Measurements from ENCODE around the gene EPS8. TPM values are rescaled to one million over a fixed set of nuclear protein-coding genes. Genes with fewer than 3 reads are reported as not detected.

Gene EPS8
- total RNA-seq, 4 donors from 2014 or later: 93.7 to 173 (median 109) TPM

DNA sequence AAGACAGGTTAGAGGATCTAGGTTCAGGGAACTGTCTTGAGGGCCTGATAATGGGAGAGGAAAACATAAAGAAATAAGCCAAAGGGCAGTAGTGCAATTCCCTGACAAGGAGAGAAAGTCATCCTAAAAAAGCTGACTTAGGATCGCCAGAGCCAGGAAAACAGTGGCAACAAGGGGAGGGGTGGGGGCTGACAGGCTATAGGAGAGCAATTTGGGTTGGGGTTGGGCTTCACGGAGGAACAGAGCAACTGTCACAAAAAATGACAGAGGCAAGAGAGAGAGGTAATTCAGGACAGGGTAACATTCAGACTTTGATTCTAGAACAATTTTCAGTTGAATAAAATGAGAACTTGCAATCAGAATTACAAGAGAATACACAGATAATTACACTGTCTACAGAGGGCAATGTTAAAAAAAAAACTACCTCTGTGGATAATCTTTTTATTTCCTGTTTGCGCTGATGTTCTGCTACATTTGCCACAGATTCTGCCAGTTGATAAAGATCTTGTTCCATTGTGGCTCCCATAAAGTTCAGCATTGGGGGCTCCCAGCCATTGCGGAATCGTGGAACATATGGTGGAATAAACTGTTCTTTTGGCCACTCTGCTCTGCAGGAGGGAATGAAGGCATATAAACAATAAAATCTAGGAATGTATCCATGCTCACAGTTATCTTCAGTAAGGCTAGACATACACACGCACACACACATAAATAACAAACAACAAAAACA, 138.6 kb downstream of the EPS8 start:
- H3K36me3 ChIP-seq: no peaks in the 10 kb centered on the region
- intact Hi-C loops (cut with DNase I; ENCODE audit: low total_unique reads): no loop called here
- no peak overlapping the region for H3K4me3 ChIP-seq
- H3K27me3 ChIP-seq: no peaks in the 10 kb centered on the region
- H3K9me3 ChIP-seq: no peaks in the 10 kb centered on the region
- TF ChIP-seq, protein P1, sequence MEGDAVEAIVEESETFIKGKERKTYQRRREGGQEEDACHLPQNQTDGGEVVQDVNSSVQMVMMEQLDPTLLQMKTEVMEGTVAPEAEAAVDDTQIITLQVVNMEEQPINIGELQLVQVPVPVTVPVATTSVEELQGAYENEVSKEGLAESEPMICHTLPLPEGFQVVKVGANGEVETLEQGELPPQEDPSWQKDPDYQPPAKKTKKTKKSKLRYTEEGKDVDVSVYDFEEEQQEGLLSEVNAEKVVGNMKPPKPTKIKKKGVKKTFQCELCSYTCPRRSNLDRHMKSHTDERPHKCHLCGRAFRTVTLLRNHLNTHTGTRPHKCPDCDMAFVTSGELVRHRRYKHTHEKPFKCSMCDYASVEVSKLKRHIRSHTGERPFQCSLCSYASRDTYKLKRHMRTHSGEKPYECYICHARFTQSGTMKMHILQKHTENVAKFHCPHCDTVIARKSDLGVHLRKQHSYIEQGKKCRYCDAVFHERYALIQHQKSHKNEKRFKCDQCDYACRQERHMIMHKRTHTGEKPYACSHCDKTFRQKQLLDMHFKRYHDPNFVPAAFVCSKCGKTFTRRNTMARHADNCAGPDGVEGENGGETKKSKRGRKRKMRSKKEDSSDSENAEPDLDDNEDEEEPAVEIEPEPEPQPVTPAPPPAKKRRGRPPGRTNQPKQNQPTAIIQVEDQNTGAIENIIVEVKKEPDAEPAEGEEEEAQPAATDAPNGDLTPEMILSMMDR (IDR thresholded peaks at IDR 0.05): no peak
- TF ChIP-seq POLR2A (IDR thresholded peaks at IDR 0.05): no peak
- H3K4me1 ChIP-seq: no peaks in the 10 kb centered on the region
- peak overlapping the region; percentile 56 to 72 for H3K27ac ChIP-seq
- DNase-seq: no peak

DNA sequence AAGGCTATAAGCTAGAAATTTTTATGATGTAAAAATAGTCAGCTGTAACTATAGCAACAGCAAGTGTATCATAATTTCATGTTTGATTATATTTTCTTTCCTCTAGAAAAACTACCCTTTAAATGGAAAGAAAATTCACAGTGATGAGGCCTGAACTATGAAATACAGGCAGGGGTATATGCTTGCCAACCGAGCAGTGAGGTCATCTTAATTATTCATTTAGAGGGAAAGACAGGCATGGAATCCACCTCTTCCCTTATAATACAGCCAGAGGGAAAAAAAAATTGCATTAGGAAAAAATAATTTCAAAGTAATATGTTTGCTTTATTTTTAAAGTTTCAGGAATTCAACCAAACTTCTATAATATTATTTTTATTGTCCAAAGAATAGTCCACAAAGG, 139.8 kb downstream of the EPS8 start:
- Histone ChIP-seq H3K27ac (peak overlapping the region; percentile 46 to 72), H3K4me3 (no peak overlapping the region)
- DNase-seq: no peak

DNA sequence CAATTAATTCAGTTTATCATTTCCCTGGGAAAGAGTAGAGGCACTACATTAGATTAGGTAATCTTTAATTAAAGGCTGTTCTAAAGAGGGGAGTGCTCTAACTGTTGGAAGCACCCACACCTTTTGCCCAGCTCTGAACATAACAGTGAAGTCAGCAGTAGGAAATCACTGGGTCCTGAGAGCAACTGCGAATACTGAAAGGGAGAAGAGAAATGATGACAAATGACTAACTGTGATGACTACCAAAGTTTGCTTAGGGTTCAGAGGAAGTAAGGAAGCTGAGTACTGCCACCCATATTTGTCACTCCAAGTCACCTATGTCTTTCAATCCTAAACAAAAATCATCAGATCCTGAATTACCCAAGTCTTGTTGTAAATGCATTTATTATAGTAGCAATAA, 140.6 kb downstream of the EPS8 start:
- peak overlapping the region; percentile 46 to 72 for H3K27ac ChIP-seq
- TF ChIP-seq, protein P1 (IDR thresholded peaks at IDR 0.05): no peak
- no peak for TF ChIP-seq POLR2A (IDR thresholded peaks at IDR 0.05)
- H3K9me3 ChIP-seq: no peaks in the 10 kb centered on the region
- no peaks in the 10 kb centered on the region for H3K27me3 ChIP-seq
- no peak overlapping the region for H3K4me3 ChIP-seq
- intact Hi-C loops (cut with DNase I; ENCODE audit: low total_unique reads): no loop called here
- no peak for DNase-seq
- H3K4me1 ChIP-seq: no peaks in the 10 kb centered on the region
- no peaks in the 10 kb centered on the region for H3K36me3 ChIP-seq

More for the DNA sequence above, 139.8 kb downstream of the EPS8 start:
- intact Hi-C loops (cut with DNase I; ENCODE audit: low total_unique reads): no loop called here
- Histone ChIP-seq H3K9me3 (no peaks in the 10 kb centered on the region), H3K4me1 (no peaks in the 10 kb centered on the region), H3K27me3 (no peaks in the 10 kb centered on the region), H3K36me3 (no peaks in the 10 kb centered on the region)
- TF ChIP-seq, protein P1 (IDR thresholded peaks at IDR 0.05): no peak
- TF ChIP-seq POLR2A (IDR thresholded peaks at IDR 0.05): no peak

DNA sequence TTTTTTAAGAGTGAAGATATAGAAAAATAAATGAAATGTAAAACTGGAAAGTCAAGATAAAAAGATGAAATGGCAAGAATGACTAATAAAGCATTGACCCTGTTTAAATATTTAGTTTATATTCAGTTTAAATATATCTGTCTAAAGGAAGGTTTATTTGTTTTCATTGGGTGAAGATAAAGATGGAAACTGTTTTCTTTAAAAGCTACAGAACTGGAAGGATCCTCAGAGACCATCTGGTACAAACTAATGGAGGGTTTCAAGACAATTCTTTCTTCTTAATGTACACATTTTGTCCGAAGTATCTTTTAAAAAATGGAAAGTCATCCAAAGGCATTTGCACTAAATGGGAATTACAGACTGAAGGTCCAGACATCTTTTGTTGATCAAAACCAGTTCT, 142.6 kb downstream of the EPS8 start:
- no peak for TF ChIP-seq POLR2A (IDR thresholded peaks at IDR 0.05)
- TF ChIP-seq, protein P1 (IDR thresholded peaks at IDR 0.05): no peak
- no peaks in the 10 kb centered on the region for H3K27me3 ChIP-seq
- H3K4me3 ChIP-seq: no peak overlapping the region
- no peaks in the 10 kb centered on the region for H3K4me1 ChIP-seq
- no peak for DNase-seq
- no peaks in the 10 kb centered on the region for H3K9me3 ChIP-seq
- intact Hi-C loops (cut with DNase I; ENCODE audit: low total_unique reads): no loop called here
- H3K36me3 ChIP-seq: no peaks in the 10 kb centered on the region
- no peak overlapping the region for H3K27ac ChIP-seq

DNA sequence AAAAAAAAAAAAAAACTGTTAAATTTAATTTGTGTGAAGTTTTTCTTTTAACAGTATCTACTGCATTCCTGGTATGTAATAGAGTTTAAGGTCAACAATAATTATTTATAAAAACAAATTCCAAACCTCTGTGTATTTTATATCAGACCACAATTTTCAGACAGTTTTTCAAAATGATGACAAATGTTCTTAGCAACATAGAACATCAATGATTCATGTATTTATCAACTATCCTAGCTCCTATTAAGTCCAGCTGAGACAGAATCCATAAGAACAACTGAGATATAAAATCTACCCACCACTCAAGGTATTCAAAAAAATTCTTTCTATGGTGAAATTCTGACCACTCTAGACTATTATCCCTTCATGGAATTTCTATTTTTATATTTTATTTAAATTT, 144.5 kb downstream of the EPS8 start:
- Histone ChIP-seq H3K9me3 (no peaks in the 10 kb centered on the region), H3K27ac (no peak overlapping the region), H3K27me3 (no peaks in the 10 kb centered on the region), H3K36me3 (no peaks in the 10 kb centered on the region), H3K4me3 (no peak overlapping the region), H3K4me1 (no peaks in the 10 kb centered on the region)
- DNase-seq: no peak
- intact Hi-C loops (cut with DNase I; ENCODE audit: low total_unique reads): no loop called here
- no peak for TF ChIP-seq POLR2A (IDR thresholded peaks at IDR 0.05)
- TF ChIP-seq, protein P1 (IDR thresholded peaks at IDR 0.05): no peak
